DOHH2 (cell line): Measurements from ENCODE around the gene ATP2A3.

Experiments
- EZH2phosphoT487 ChIP-seq: fragments of 200-600 bp; sonication (generic); IDR thresholded peaks from 2 replicates; pipeline ENCODE4 v1.6.1; 2017; ENCODE audit warnings: borderline replicate concordance, mild to moderate bottlenecking, antibody characterized with exemption, low read length, moderate library complexity, mixed read lengths
- TF ChIP-seq, protein P1 (sequence below): fragments of 200-600 bp; sonication (generic); IDR thresholded peaks from one replicate; pipeline ENCODE4 v1.5.1; 2014; ENCODE audit warnings: antibody characterized with exemption, mild to moderate bottlenecking, low read depth, low read length; ENCODE audit not compliant: poor library complexity, severe bottlenecking

DNA sequence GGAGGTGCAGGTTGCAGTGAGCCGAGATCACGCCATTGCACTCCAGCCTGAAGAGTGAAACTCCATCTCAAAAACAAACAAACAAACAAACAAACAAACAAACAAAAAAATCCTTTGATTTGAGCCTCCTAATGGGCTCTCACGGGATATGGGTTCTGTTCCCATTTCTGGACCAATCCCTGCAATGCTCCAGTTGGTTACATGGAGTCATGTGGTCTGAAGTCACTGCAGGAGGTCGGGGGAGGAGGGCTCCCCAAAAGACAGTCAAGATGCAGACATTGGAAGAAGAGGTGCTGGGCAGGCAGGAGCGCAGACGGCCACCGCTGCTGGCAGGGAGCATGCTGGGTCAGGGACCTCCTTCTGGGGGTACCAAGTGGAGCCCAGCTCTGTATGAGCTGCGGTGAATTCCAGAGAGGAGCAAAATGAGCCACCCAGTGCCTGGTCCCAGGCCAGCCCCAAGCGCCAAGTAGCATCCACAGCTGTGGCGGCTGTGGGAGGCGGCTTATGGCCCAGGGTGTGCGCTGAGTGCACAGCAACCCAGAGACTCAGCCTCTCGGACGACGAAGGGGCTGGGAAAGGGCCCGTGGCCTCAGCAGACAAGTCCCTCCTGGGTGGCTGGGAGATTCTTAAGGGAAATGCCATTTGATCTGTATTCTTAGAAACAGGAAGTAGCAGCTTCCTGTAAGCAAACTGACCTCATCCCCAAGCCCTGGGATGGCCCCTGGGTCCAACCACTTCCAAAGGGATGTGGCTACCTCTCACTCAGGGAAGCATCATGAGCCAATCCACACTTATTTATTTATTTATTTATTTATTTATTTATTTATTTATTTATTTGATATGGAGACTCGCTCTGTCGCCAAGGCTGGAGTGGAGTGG lies 19.6 kb upstream of the ATP2A3 start:
- TF ChIP-seq, protein P1, sequence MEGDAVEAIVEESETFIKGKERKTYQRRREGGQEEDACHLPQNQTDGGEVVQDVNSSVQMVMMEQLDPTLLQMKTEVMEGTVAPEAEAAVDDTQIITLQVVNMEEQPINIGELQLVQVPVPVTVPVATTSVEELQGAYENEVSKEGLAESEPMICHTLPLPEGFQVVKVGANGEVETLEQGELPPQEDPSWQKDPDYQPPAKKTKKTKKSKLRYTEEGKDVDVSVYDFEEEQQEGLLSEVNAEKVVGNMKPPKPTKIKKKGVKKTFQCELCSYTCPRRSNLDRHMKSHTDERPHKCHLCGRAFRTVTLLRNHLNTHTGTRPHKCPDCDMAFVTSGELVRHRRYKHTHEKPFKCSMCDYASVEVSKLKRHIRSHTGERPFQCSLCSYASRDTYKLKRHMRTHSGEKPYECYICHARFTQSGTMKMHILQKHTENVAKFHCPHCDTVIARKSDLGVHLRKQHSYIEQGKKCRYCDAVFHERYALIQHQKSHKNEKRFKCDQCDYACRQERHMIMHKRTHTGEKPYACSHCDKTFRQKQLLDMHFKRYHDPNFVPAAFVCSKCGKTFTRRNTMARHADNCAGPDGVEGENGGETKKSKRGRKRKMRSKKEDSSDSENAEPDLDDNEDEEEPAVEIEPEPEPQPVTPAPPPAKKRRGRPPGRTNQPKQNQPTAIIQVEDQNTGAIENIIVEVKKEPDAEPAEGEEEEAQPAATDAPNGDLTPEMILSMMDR = no peak
- no peak for TF ChIP-seq EZH2phosphoT487
